GM23338 (cell line): Measurements from ENCODE around the gene SH2D2A. TPM values are rescaled to one million over a fixed set of nuclear protein-coding genes. Genes with fewer than 3 reads are reported as not detected.

Experiments
- ATAC-seq: fragments of 200-7000 bp; cut with Tn5 transposase; 3 replicates; pipeline ENCODE4 v1.9.1; 2020
- DNase-seq: peaks from one replicate; pipeline ENCODE4 v3.0.0-alpha.2; 2015; ENCODE audit warnings: low spot score
- H2AFZ ChIP-seq: fragments of 200-600 bp; sonication (generic); 2 replicates; pipeline ENCODE4 v1.8.0; 2016; ENCODE audit warnings: antibody characterized with exemption, mild to moderate bottlenecking, moderate library complexity
- H3F3A ChIP-seq: fragments of 200-600 bp; sonication (generic); replicated peaks from 2 replicates; pipeline ENCODE4 v1.8.0; 2017; ENCODE audit warnings: antibody characterized with exemption, mixed run types, low read depth
- H3K27ac ChIP-seq: fragments of 200-600 bp; sonication (generic); 2 replicates; pipeline ENCODE4 v1.6.1; 2016; ENCODE audit warnings: low read depth
- H3K27me3 ChIP-seq: fragments of 200-600 bp; sonication (generic); 2 replicates; pipeline ENCODE4 v1.8.0; 2016; ENCODE audit warnings: mild to moderate bottlenecking, mixed run types, moderate library complexity; ENCODE audit not compliant: insufficient read depth
- H3K36me3 ChIP-seq: fragments of 200-600 bp; sonication (generic); 2 replicates; pipeline ENCODE4 v1.8.0; 2016; ENCODE audit warnings: mild to moderate bottlenecking; ENCODE audit not compliant: insufficient read depth
- H3K4me1 ChIP-seq: fragments of 200-600 bp; sonication (generic); 2 replicates; pipeline ENCODE4 v1.8.0; 2016; ENCODE audit warnings: mild to moderate bottlenecking, moderate library complexity; ENCODE audit not compliant: insufficient read depth
- H3K4me2 ChIP-seq: fragments of 200-600 bp; sonication (generic); 2 replicates; pipeline ENCODE4 v1.7.1; 2017; ENCODE audit warnings: mixed run types
- H3K4me3 ChIP-seq: fragments of 200-600 bp; sonication (generic); 2 replicates; pipeline ENCODE4 v1.6.1; 2016; ENCODE audit warnings: mixed run types
- H3K79me2 ChIP-seq: fragments of 200-600 bp; sonication (generic); replicated peaks from 2 replicates; pipeline ENCODE4 v1.8.0; 2017; ENCODE audit warnings: mild to moderate bottlenecking; ENCODE audit not compliant: insufficient read depth
- H3K9me2 ChIP-seq: fragments of 200-600 bp; sonication (generic); 2 replicates; pipeline ENCODE4 v1.8.0; 2017; ENCODE audit not compliant: insufficient read depth
- H4K20me1 ChIP-seq: fragments of 200-600 bp; sonication (generic); replicated peaks from 2 replicates; pipeline ENCODE4 v1.8.0; 2017; ENCODE audit warnings: mild to moderate bottlenecking; ENCODE audit not compliant: insufficient read depth
- H3K27ac Mint-ChIP-seq: 2 replicates; pipeline ENCODE4 v1.8.0; 2020; ENCODE audit warnings: inconsistent platforms, mild to moderate bottlenecking, moderate library complexity, mixed read lengths
- H3K27me3 Mint-ChIP-seq: 3 replicates; pipeline ENCODE4 v1.8.0; 2022; ENCODE audit warnings: low read depth, mild to moderate bottlenecking, moderate library complexity, mixed read lengths, inconsistent platforms; ENCODE audit not compliant: insufficient read depth, poor library complexity
- H3K36me3 Mint-ChIP-seq: 3 replicates; pipeline ENCODE4 v1.8.0; 2021; ENCODE audit warnings: low read depth, mild to moderate bottlenecking, inconsistent platforms, moderate library complexity, mixed read lengths
- H3K4me1 Mint-ChIP-seq: 3 replicates; pipeline ENCODE4 v1.8.0; 2020; ENCODE audit warnings: mild to moderate bottlenecking, inconsistent platforms, mixed read lengths
- H3K4me3 Mint-ChIP-seq: 3 replicates; pipeline ENCODE4 v1.8.0; 2021; ENCODE audit warnings: moderate library complexity, mild to moderate bottlenecking, inconsistent platforms, mixed read lengths
- H3K9me3 Mint-ChIP-seq: 3 replicates; pipeline ENCODE4 v1.8.0; 2020; ENCODE audit warnings: moderate library complexity, mild to moderate bottlenecking, inconsistent platforms, mixed read lengths
- CREB1 ChIP-seq: fragments of 250-450 bp; sonication (Bioruptor Pico); IDR thresholded peaks from 2 replicates; pipeline ENCODE4 v1.5.0; 2020; ENCODE audit warnings: low read depth, mild to moderate bottlenecking, moderate library complexity
- EZH2 ChIP-seq: fragments of 200-600 bp; sonication (generic); IDR thresholded peaks from one replicate; pipeline ENCODE4 v1.8.0; 2017; ENCODE audit warnings: antibody characterized with exemption, mild to moderate bottlenecking, low read depth; ENCODE audit not compliant: unreplicated experiment
- EZH2phosphoT487 ChIP-seq: fragments of 200-600 bp; sonication (generic); IDR thresholded peaks from one replicate; pipeline ENCODE4 v1.8.1; 2018; ENCODE audit warnings: antibody characterized with exemption; ENCODE audit not compliant: unreplicated experiment
- JUNB ChIP-seq: IDR thresholded peaks from one replicate; pipeline ENCODE4 v1.6.1; 2016; ENCODE audit warnings: antibody characterized with exemption; ENCODE audit not compliant: unreplicated experiment
- NANOG ChIP-seq: IDR thresholded peaks from 2 replicates; pipeline ENCODE4 v1.6.1; 2016; ENCODE audit warnings: antibody characterized with exemption, borderline replicate concordance
- POLR2AphosphoS5 ChIP-seq: IDR thresholded peaks from 2 replicates; pipeline ENCODE4 v1.6.1; 2016; ENCODE audit warnings: antibody characterized with exemption, low read depth
- STAT1 ChIP-seq: IDR thresholded peaks from one replicate; pipeline ENCODE4 v1.6.1; 2016; ENCODE audit warnings: antibody characterized with exemption; ENCODE audit not compliant: unreplicated experiment
- ZNF114 ChIP-seq: fragments of 250-450 bp; sonication (Bioruptor Pico); IDR thresholded peaks from 2 replicates; pipeline ENCODE4 v1.5.0; 2020; ENCODE audit warnings: mild to moderate bottlenecking, moderate library complexity
- ZNF331 ChIP-seq: fragments of 250-450 bp; sonication (Bioruptor Pico); IDR thresholded peaks from 2 replicates; pipeline ENCODE4 v1.5.0; 2020; ENCODE audit warnings: low read depth, mild to moderate bottlenecking, moderate library complexity
- polyA plus RNA-seq: library from polyadenylated mRNA; unstranded; fragments of >200 nt; fragmentation: Nextera tagmentation; extraction: Ambion mirVana; gene quantifications from 2 replicates; pipeline ENCODE4 v1.2.1, GENCODE V29; 2016
- total RNA-seq: library from RNA; depleted of rRNA; stranded (reverse); fragments of >200 nt; shearing (Covaris generic); gene quantifications from 2 replicates; pipeline ENCODE4 v1.2.3, GENCODE V29; 2014
- TF ChIP-seq, protein P1 (sequence below), 2 experiments: fragments of 200-600 bp in 1 of 2; sonication (generic) in 1 of 2; conservative IDR thresholded peaks; 2 replicates each; pipeline versions ENCODE4 v1.5.1 to v1.6.1; 2016 to 2017; ENCODE audit warnings: antibody characterized with exemption in 2 of 2, low read depth in 2 of 2, mild to moderate bottlenecking in 2 of 2, moderate library complexity in 1 of 2
- TF ChIP-seq, protein P2 (sequence below): IDR thresholded peaks from one replicate; pipeline ENCODE4 v1.6.1; 2018; ENCODE audit warnings: antibody characterized with exemption; ENCODE audit not compliant: unreplicated experiment
- TF ChIP-seq, protein P3 (sequence below): IDR thresholded peaks from 2 replicates; pipeline ENCODE4 v1.6.1; 2016; ENCODE audit warnings: antibody characterized with exemption
- TF ChIP-seq, protein P4 (sequence below): fragments of 250-450 bp; sonication (Bioruptor Pico); IDR thresholded peaks from 2 replicates; pipeline ENCODE4 v1.5.0; 2020; ENCODE audit warnings: mild to moderate bottlenecking, moderate library complexity

The SH2D2A gene
- total and polyA plus RNA-seq, 2 experiments from 2014 or later = 5.5 to 11.5 TPM

GRCh38 chr1:156833603-156834002 is 17.0 kb upstream of the SH2D2A start:
- no peak overlapping the region for H3K4me3 ChIP-seq
- no peak overlapping the region for H3K4me3 Mint-ChIP-seq
- no peak overlapping the region for H2AFZ ChIP-seq
- no peaks in the 10 kb centered on the region for H3K79me2 ChIP-seq
- H3K4me1 ChIP-seq = no peaks in the 10 kb centered on the region
- H3K4me2 ChIP-seq = no peak overlapping the region
- peaks cover 20% of the 10 kb centered on the region; the same call in 1 of the 2 replicates for H3K27me3 ChIP-seq
- H3K36me3 Mint-ChIP-seq = no peaks in the 10 kb centered on the region
- H4K20me1 ChIP-seq = no peaks in the 10 kb centered on the region
- no peaks in the 10 kb centered on the region for H3K9me2 ChIP-seq
- DNase-seq = no peak
- no peak for ATAC-seq
- H3K4me1 Mint-ChIP-seq = no peaks in the 10 kb centered on the region; the same call in 2 of the 3 replicates
- H3F3A ChIP-seq = no peaks in the 10 kb centered on the region
- no peak overlapping the region for H3K27ac Mint-ChIP-seq
- peaks cover 12% of the 10 kb centered on the region for H3K27me3 Mint-ChIP-seq
- H3K36me3 ChIP-seq = no peaks in the 10 kb centered on the region
- no peaks in the 10 kb centered on the region for H3K9me3 Mint-ChIP-seq
- H3K27ac ChIP-seq = no peak overlapping the region
- TF ChIP-seq, protein P1, sequence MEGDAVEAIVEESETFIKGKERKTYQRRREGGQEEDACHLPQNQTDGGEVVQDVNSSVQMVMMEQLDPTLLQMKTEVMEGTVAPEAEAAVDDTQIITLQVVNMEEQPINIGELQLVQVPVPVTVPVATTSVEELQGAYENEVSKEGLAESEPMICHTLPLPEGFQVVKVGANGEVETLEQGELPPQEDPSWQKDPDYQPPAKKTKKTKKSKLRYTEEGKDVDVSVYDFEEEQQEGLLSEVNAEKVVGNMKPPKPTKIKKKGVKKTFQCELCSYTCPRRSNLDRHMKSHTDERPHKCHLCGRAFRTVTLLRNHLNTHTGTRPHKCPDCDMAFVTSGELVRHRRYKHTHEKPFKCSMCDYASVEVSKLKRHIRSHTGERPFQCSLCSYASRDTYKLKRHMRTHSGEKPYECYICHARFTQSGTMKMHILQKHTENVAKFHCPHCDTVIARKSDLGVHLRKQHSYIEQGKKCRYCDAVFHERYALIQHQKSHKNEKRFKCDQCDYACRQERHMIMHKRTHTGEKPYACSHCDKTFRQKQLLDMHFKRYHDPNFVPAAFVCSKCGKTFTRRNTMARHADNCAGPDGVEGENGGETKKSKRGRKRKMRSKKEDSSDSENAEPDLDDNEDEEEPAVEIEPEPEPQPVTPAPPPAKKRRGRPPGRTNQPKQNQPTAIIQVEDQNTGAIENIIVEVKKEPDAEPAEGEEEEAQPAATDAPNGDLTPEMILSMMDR (conservative IDR thresholded peaks at IDR 0.05; ENCODE audit: low read depth in 2 of 2) = no peak
- no peak for TF ChIP-seq CREB1
- TF ChIP-seq EZH2phosphoT487 = no peak
- TF ChIP-seq, protein P2, sequence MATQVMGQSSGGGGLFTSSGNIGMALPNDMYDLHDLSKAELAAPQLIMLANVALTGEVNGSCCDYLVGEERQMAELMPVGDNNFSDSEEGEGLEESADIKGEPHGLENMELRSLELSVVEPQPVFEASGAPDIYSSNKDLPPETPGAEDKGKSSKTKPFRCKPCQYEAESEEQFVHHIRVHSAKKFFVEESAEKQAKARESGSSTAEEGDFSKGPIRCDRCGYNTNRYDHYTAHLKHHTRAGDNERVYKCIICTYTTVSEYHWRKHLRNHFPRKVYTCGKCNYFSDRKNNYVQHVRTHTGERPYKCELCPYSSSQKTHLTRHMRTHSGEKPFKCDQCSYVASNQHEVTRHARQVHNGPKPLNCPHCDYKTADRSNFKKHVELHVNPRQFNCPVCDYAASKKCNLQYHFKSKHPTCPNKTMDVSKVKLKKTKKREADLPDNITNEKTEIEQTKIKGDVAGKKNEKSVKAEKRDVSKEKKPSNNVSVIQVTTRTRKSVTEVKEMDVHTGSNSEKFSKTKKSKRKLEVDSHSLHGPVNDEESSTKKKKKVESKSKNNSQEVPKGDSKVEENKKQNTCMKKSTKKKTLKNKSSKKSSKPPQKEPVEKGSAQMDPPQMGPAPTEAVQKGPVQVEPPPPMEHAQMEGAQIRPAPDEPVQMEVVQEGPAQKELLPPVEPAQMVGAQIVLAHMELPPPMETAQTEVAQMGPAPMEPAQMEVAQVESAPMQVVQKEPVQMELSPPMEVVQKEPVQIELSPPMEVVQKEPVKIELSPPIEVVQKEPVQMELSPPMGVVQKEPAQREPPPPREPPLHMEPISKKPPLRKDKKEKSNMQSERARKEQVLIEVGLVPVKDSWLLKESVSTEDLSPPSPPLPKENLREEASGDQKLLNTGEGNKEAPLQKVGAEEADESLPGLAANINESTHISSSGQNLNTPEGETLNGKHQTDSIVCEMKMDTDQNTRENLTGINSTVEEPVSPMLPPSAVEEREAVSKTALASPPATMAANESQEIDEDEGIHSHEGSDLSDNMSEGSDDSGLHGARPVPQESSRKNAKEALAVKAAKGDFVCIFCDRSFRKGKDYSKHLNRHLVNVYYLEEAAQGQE = no peak
- no peak for TF ChIP-seq NANOG
- no peak for TF ChIP-seq JUNB
- TF ChIP-seq, protein P3, sequence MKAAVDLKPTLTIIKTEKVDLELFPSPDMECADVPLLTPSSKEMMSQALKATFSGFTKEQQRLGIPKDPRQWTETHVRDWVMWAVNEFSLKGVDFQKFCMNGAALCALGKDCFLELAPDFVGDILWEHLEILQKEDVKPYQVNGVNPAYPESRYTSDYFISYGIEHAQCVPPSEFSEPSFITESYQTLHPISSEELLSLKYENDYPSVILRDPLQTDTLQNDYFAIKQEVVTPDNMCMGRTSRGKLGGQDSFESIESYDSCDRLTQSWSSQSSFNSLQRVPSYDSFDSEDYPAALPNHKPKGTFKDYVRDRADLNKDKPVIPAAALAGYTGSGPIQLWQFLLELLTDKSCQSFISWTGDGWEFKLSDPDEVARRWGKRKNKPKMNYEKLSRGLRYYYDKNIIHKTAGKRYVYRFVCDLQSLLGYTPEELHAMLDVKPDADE = no peak
- no peak for TF ChIP-seq ZNF331
- TF ChIP-seq STAT1 = no peak
- no peak for TF ChIP-seq POLR2AphosphoS5
- TF ChIP-seq, protein P4, sequence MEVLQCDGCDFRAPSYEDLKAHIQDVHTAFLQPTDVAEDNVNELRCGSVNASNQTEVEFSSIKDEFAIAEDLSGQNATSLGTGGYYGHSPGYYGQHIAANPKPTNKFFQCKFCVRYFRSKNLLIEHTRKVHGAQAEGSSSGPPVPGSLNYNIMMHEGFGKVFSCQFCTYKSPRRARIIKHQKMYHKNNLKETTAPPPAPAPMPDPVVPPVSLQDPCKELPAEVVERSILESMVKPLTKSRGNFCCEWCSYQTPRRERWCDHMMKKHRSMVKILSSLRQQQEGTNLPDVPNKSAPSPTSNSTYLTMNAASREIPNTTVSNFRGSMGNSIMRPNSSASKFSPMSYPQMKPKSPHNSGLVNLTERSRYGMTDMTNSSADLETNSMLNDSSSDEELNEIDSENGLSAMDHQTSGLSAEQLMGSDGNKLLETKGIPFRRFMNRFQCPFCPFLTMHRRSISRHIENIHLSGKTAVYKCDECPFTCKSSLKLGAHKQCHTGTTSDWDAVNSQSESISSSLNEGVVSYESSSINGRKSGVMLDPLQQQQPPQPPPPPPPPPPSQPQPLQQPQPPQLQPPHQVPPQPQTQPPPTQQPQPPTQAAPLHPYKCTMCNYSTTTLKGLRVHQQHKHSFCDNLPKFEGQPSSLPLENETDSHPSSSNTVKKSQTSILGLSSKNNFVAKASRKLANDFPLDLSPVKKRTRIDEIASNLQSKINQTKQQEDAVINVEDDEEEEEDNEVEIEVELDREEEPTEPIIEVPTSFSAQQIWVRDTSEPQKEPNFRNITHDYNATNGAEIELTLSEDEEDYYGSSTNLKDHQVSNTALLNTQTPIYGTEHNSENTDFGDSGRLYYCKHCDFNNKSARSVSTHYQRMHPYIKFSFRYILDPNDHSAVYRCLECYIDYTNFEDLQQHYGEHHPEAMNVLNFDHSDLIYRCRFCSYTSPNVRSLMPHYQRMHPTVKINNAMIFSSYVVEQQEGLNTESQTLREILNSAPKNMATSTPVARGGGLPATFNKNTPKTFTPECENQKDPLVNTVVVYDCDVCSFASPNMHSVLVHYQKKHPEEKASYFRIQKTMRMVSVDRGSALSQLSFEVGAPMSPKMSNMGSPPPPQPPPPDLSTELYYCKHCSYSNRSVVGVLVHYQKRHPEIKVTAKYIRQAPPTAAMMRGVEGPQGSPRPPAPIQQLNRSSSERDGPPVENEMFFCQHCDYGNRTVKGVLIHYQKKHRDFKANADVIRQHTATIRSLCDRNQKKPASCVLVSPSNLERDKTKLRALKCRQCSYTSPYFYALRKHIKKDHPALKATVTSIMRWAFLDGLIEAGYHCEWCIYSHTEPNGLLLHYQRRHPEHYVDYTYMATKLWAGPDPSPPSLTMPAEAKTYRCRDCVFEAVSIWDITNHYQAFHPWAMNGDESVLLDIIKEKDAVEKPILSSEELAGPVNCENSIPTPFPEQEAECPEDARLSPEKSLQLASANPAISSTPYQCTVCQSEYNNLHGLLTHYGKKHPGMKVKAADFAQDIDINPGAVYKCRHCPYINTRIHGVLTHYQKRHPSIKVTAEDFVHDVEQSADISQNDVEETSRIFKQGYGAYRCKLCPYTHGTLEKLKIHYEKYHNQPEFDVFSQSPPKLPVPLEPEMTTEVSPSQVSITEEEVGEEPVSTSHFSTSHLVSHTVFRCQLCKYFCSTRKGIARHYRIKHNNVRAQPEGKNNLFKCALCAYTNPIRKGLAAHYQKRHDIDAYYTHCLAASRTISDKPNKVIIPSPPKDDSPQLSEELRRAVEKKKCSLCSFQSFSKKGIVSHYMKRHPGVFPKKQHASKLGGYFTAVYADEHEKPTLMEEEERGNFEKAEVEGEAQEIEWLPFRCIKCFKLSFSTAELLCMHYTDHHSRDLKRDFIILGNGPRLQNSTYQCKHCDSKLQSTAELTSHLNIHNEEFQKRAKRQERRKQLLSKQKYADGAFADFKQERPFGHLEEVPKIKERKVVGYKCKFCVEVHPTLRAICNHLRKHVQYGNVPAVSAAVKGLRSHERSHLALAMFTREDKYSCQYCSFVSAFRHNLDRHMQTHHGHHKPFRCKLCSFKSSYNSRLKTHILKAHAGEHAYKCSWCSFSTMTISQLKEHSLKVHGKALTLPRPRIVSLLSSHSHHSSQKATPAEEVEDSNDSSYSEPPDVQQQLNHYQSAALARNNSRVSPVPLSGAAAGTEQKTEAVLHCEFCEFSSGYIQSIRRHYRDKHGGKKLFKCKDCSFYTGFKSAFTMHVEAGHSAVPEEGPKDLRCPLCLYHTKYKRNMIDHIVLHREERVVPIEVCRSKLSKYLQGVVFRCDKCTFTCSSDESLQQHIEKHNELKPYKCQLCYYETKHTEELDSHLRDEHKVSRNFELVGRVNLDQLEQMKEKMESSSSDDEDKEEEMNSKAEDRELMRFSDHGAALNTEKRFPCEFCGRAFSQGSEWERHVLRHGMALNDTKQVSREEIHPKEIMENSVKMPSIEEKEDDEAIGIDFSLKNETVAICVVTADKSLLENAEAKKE (CRISPR knock-in tag) = no peak
- no peak for TF ChIP-seq EZH2
- no peak for TF ChIP-seq ZNF114 (CRISPR knock-in tag)
